AG09319 (cell line): ENCODE results near the gene ALDH3A1.

ENCODE experiments used
- DNase-seq: peaks from one replicate; pipeline ENCODE4 v3.0.0-alpha.2; 2010; ENCODE audit warnings: low read depth; ENCODE audit errors: extremely low read depth
- TF ChIP-seq, protein P1 (sequence below): IDR thresholded peaks from 2 replicates; pipeline ENCODE4 v1.5.1; 2011; ENCODE audit warnings: low read depth, mild to moderate bottlenecking, inconsistent platforms, low read length, moderate library complexity

Gene ALDH3A1

DNA sequence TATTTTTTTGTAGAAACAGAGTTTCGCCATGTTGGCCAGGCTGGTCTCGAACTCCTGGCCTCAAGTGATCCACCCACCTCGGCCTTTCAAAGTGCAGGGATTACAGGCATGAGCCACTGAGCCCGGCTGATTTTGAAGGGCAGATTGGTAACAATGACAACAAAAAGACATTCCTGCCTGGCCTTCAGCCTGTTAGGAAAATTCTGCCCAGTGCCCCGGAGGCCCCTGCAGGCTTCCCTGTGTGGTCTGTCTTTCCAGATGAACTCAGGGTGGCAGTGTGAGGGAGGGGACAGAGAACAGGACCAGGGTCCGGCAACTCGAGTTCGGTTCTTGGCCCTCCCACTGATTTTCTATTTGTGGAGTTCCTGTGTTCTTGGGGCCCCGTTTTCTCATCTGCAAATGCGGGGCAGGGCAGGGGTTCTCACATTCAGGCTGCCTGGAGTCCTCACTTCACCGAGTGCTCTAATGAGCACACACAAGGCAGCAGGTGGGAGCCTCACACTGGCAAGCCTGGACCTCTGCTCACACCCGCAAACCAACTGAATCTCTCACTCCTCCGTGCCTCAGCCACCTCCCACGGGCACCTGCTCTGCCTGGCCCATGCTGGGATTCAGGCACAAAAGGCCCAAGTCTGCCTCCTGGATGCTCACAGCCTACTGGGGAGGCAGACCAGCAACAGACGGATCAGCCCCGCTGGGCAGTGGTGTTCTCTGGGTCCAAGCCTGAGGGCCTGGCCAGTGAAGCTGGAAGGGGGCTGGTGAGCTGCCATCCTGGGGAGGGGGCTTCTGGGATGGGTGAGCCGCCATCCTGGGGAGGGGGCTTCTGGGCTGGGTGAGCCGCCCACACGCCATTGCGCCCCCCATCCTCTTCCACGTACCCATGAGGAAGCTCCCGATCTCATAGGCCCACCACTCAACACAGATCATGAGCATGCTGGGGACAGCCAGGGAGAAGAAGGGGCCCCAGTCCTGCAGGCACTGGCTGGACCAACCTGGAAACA lies 42.0 kb downstream of the ALDH3A1 start:
- DNase-seq: no peak
- TF ChIP-seq, protein P1, sequence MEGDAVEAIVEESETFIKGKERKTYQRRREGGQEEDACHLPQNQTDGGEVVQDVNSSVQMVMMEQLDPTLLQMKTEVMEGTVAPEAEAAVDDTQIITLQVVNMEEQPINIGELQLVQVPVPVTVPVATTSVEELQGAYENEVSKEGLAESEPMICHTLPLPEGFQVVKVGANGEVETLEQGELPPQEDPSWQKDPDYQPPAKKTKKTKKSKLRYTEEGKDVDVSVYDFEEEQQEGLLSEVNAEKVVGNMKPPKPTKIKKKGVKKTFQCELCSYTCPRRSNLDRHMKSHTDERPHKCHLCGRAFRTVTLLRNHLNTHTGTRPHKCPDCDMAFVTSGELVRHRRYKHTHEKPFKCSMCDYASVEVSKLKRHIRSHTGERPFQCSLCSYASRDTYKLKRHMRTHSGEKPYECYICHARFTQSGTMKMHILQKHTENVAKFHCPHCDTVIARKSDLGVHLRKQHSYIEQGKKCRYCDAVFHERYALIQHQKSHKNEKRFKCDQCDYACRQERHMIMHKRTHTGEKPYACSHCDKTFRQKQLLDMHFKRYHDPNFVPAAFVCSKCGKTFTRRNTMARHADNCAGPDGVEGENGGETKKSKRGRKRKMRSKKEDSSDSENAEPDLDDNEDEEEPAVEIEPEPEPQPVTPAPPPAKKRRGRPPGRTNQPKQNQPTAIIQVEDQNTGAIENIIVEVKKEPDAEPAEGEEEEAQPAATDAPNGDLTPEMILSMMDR: no peak

GRCh38 chr17:19705201-19705600 lies 42.9 kb downstream of the ALDH3A1 start:
- TF ChIP-seq, protein P1: no peak

DNA sequence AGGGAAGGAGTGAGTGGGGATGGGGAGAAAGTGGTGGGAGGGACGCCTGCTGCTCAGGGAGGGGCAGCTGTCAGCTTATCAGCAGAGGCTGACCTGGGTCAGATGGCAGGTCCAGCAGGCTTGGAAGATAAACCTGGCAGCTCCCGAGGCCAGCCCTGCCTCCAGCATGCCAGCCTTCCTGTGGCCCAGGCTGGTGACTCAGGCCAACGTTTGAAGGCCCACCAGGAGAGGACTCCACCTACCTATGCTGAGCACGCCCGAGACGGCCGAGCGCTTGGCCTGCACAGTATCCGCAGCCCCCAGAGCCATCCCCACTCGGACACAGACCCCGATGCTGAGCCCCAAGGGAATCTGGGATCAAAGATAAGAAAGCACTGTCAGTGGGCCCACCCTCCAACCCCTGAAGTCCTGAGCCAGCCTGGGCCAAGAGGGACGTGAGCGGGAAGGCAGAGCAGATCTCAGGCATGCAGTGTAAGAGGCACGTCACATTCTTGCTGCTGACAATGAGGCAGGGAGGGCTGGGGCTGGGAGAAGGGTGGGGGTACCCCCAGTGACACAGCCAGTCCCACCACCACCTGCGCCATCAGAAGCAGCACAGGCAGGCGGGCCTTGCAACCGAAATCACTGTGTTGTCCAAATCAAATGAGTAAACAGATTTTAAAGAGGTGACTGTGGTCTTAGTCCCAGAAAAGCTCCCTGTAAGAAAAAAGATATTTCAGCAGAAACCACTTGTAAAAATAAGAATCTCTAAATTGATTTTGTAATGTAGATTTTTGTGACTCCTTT lies 44.1 kb downstream of the ALDH3A1 start:
- DNase-seq: no peak
- TF ChIP-seq, protein P1: no peak

More at GRCh38 chr17:19705201-19705600, 42.9 kb downstream of the ALDH3A1 start:
- DNase-seq: no peak

DNA sequence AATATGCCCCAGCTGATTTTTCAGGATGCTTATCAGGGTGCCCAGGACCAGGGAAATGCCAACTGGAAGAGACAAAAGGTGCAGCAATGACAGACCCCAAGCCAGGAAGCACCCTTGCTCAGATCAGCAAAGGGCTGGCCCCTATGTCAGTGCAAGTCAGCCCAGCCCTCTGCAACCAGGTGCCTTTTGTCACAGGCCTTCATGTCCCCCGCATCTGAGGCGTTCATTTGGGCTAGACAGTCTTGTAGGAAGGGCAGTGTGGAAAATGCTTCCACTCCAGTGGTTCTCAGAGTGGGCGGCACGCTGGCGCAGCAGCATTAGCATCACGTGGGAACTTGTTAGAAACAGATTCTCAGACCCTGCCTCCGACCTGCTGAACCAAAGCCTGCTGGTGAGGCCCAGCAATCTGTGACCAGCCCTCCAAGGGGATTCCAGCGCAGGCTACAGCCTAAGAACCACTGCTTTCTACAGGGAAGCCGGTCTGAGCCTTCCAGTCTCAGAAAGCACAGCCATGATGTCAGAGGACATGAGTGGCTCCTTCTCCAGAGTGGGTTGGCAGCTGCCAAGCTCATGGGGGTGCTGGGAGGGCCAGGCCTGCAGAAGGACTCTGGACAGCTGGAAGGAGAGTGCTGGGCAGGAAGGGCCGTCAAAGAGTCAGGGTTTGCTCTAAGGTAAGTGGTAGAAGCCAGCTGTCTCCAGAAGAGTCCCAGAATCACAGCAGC lies 44.8 kb downstream of the ALDH3A1 start:
- DNase-seq: no peak
- TF ChIP-seq, protein P1: no peak

DNA sequence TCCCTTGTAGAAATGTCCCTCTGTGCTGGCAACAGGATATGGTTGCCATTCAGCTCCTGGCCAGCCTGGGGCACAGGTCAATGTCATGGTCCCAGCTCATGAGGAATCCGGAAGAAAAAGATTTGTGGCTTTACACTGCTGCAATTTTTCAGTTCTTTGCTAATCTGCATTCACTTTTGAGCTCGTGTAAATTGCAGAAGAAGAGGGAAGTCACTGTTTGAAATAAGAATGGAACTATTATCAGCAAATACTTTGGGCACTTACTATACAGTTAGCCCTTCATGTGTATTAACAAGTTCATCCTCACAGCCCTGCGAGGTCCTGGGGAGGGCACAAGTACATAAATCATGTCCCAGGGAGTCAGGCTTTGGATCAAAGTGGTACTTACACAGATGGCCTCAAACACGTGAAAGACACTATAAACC lies 45.9 kb downstream of the ALDH3A1 start:
- no peak for DNase-seq
- TF ChIP-seq, protein P1: no peak
